GM19452 (cell line): Measurements from ENCODE around the gene MFRP.

Experiments used
- ATAC-seq: cut with Tn5 transposase; IDR thresholded peaks from one replicate; pipeline ENCODE4 v1.9.1; 2021; ENCODE audit not compliant: unreplicated experiment

Gene MFRP

DNA sequence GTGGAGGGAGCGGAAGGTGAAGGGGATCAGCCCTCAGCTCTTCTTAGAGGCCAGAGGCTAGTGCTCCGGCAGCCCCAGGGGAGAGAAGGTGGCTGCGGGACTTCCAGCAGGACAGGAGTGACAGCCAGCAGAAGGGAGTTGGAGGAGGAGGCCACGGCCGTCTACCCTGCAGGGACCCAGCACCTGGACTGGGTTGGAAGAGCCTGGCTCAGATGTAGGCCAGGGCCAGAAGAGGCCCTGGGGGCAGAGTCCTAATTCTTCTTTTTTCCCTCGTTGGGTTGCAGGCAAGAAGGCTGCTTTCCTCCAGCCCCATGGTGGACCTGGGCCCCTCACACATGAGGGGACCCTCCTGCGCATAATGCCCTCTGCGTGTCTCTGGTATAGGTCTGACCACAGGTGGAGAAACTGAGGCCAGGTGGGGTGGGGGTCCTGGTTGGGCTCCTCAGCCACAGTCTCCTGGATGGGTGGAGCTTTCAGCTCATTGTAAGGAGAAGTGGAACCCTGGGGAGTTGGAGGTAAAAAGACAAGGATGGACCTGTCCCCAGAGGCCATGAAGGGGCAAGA is 27.3 kb downstream of the MFRP start:
- ATAC-seq, result no peak

DNA sequence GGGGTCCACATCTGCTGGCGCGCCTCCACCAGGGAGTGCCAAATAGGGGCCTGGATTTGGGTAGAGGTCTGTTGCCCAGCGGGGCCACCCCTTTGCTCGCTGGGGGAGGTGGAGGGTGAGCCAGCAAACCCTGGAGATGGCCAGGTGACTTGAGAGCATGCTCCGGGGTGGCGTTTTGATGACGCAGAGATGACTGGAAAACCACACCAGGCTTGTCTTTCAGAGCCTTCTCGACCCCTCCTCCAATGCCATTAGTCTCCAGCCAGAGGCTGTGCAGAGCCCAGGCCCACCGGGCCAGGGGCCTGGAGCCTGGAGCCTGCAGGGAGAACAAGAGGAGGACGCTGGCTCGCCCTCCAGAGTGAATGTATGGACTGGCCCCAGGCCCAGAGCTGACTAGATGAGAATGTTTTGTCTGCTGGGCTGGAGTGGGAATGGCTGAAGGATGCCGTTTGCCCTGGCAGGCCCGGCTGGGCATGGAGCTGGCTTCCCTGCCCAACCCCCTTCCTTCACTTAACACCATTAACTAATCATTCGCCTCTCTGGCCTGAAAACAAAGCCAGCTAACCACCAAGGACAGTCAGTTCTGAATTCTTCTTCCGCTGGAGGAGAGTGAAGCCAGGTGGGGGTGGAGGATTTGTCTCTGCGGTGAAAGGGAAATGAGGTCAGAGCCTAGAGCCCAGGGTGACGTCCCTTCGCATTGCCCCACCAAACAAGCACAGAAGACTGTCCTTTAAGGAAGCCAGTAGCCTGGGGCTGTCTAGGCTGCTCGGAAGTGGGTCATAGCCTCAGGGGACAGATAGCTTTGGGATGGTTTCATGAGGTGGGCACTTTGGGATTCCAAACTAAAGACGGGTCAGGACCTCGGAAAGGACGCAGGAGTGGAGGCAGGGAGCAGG is 28.0 kb downstream of the MFRP start:
- ATAC-seq, result no peak

DNA sequence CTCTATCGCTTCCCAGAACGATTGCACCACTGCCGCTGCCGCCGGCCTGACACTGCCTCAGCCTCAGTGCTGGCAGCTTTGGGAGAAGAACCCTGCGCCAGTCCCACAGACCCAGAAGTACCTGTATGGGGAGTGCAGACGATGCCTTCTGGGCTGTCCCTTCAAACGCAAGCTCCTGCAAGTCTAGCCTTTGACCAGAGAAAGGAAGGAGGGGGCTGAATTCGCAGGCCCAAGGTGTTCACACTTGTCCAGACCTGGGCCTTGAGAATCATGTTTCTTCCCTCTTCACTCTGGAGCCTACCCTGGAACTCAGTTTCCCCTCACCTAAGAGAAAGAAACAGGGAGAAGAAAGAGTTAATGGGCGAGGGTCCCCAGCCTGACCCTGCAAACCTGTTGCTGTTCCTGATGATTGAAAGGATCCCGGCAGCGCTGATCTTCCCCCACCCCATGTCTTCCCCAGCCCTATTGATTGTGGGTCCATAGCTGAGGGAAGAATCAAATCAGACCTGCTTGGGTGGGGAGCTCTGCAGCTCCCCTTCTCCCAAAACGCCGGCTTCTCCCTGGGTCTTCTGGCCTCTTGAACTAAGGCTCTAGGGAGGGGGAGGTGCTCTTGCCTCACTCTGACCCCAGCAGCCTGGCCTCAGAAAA is 28.8 kb downstream of the MFRP start:
- no peak for ATAC-seq

DNA sequence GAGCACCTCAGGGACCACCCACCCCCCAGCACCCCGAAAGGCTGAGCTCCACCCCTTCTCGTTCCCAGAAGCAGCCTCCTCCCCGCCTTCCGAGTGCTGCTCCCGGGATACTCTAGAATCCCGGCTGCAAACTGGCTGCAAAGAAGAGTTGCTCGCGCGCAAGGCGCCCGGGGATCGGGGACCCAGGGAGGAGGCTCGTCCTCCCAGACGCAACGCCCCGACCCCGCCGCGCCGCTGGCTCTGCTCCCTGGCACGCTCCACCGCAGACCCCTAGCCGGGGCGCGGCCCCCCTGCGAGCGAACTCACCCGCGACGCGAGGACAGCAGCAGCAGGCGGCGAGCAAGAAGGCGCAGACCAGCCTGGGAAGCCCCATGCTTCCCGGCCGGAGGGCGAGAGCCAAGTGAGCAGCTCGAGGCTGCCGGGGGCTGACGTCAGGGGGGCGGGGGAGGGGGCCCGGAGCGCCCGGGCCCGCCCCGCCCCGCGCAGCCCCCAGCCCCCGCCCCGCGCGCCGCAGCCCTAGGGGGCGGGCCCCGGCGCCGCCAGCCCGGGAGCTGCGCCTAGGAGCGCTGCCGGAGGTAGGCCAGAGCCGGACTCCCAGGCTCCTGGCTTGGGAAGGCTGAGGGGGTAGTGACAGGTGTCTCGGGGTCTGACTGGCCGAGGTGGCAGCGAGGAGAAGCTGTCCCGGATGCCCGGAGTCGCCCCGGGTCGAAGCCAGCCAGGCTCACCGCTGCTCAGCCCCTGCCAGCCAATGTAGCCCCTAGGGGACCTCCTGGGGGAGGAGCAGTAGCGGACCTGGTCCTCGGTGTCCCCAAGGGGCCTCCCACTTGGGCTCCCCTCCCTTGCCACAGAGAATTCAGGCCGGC is 29.5 kb downstream of the MFRP start, which contains the start of gene MCAM:
Gene MCAM (minus strand): TSS at position 402 of the 863 bp plus-strand sequence. CDS start 29 bp downstream, at position 373.
- ATAC-seq, result no peak

DNA sequence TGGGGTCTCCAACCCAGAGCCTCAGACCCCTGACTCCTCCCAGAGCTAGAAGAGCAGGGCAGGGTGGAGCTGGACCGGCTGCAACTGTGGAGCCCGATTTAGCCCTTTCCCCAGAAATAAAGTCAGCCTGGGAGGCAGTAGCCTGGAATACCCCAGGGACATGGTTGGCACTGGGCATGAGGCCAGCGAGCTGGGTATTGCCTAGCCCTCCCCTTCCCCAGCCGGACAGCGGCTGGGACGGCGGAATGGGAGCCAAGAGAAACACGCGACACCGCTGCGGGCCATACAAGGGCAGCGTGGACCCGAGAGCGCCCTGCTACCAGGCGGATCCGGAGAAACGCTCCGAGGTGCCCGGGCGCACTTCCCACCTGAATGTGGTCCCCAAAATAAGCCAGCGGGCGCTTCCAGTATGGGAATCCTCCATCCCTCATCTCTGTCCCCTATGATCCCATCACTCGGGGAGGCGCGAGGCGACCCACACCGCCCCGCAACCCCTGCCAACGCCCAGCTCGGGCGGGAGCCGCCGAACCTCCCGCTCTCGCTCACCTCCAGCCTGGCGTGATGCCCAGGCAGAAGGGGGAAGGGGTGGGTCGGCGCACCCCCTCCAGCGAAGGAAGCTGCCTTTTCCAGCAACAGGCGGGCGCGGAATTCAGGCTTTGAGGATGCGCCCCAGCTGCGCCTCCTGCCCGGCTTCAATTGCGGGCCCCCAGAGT is 30.3 kb downstream of the MFRP start:
- no peak for ATAC-seq

DNA sequence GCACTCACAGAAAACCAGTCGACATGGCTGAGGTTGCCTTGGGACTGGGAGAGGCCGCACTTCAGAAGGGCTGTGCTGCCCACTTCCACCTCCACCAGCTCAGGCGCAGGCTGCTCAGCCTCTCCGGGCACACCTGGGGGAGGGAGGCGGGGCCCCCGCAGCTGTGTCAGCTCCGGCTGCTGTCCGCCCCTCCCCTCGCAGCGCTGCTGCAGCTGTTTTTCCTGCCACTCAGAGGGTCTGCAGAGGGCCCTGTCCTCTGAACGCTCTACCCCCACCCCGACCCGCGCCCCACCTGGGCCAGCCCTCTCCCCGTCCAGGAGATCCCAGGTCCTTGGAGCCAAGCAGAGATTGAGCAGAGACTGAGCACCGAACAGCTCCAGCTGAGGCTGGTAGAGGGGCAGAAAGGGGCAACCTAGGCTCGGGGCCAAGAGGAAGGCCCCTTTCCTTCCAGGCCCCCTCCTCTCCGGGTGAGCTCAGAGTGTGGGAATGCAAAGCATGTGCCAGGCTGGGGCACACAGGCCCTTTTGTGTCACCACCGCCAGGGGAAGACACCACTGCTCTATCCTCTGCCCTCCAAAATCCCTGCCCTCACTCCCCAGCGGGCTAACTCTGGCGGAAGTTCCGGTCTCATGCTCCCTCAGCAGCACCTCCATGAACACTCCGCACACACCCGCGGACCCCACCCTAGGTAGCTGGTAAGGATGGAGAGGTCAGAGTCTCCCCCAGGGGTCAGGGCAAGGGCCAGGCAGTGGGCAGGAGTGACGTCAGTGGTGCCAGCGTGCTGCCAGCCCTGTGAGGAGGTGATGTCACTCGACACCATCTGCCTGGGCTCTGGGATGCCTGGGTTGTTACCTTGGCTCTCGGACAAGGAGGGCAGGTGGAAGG is 31.1 kb downstream of the MFRP start:
- no peak for ATAC-seq

DNA sequence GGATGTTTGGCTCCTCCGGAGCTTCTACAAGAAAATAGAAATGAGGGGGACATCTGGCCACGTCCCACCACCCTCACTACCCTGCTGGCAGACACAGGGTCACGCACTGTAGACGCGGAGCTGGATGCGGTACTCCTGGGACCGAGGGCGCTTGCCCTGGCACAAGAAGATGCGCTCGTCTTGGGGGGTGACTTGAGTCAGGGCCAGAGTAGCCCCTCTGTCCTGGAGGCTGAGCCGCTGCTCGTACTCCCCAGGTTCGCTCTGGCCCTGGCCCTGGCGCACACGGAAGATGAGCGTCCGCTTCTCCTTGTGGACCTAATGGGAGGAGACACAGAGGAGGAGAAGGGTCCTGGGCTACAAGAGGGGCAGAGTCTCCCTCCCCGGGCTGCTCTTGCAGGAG is 31.8 kb downstream of the MFRP start:
- no peak for ATAC-seq

DNA sequence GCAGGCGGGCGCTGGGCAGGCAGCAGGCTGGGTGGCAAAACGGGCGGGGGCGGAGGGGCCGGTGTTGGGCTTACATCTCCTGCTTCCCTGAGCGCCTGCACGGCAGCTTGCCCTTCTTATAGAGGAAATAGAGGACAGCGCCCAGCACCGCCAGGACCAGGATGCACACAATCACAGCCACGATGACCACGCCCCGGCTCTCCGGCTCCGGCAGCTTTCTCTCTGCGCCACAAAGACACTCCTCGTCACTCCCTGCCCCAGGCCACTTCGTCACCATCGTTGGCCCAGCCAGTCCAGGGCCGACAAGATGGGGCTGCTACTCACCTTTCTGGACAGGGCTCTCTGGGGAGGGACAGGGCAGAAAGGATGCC is 35.8 kb downstream of the MFRP start:
- no peak for ATAC-seq

DNA sequence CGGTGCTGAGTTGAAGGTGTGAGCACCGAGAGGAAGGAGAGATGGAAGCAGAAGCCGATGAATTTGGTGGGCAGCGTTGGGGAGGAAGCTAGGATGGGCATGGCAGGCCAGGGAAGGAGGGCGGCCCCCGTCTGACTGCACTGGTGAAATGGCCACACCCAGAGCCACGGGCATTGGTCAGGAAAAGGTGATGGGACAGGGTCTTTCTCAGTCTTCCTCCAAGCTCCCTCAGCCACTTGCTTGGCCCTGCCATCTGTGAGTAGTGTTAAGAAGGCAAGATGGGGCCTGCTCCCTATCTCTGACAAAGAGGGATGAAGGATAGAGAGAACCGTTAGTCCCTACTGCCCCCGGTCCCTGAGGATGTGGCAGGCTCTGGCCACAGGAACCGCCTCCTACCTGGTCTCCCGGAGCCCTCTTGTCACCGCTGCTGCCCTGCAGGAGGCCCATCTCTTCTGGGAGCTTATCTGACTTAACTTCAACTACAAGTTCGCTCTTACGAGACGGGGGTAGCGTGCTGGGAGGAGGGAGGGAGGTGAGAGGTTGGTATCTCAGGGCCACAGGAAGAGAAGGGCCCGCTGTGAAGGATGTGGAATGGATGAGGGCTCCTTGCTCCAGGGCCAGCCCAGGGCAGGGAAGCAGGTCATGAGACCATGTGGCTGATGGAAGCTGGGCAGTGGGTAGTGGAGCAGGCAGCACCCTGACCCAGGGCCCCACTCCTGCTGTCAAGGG is 36.4 kb downstream of the MFRP start:
- ATAC-seq, result no peak

DNA sequence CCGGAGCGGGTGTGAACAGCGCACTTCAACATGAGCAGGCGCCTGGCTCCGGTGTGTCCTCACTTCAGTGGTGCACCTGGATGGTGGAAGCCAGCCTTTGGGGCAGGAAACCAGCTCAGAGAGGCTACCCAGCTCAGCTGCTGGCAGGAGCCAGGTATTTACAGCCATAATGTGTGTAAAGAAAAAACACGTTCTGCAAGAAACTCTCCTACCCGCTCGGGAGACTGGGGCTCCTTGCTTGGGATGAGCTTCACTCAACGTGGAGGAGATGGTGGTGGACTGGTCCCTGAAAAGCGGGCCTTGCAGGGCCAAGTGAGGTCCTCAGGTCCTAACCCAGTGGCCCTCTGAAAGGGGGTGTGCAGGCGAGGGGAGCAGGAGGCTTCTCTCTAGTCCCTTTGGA is 37.1 kb downstream of the MFRP start:
- no peak for ATAC-seq

DNA sequence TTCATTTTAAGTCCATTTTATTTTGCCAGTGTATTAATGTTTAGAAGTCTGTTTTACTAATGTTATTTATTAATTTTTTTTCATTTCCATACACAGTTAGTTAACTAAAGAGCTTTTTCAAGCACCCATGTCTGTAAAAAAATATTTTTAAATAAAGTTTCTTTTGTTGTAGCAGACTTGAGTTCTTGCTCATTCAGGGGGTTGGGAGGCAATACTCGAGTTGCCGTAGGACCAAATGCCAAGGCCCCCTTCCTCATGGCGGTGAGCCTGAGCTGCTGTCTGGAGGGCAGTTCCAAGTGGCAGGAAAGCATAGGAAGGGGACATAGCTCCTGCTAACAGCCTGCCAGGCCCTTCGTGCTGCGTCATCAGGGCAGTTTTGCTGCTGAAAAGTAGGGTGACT is 38.5 kb downstream of the MFRP start:
- no peak for ATAC-seq

DNA sequence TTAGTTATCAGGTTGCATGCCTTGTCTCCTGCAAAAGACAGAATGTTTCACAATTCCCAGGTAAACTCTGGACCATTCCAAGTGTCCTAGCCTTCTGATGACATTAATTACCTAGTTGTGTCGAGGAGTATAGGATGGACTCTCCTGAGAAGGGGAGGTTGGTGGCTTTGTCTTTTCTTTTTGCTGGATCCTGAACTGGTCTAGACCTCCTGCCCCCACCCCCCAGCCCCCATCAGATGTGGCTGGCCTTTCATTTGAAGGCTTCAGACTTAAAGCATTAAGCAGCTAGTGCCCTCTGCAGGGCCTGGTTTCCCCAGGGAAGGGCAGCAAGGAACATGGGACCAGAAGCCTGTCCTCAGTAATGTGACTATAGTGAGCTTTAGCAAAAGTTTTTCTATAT is 39.3 kb downstream of the MFRP start:
- ATAC-seq, result no peak

DNA sequence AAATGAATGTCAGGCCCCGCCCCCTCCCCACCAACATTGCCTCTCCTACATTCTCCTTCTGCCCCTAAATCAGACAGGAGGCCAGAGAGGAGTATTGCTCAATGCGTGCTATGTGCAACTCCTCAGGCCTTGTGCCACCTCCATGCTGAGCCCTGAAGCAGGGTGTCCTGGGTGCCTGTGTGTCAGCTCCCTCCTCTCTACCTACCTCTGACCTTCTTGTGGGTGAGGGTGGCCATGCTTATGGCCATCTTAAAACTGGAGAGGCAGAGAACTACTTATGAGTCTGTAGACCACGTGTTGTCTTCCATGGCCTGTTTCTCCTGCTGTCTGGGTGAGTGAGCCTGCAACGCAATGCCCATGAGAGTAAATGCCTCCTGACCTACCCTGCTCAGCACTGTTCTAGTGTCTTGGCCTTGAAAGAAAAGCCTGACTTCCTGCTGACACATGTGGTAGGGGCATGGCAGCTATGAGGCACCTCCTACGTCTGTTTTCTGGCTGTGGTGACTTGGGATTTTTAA is 40.1 kb downstream of the MFRP start:
- ATAC-seq, result no peak

DNA sequence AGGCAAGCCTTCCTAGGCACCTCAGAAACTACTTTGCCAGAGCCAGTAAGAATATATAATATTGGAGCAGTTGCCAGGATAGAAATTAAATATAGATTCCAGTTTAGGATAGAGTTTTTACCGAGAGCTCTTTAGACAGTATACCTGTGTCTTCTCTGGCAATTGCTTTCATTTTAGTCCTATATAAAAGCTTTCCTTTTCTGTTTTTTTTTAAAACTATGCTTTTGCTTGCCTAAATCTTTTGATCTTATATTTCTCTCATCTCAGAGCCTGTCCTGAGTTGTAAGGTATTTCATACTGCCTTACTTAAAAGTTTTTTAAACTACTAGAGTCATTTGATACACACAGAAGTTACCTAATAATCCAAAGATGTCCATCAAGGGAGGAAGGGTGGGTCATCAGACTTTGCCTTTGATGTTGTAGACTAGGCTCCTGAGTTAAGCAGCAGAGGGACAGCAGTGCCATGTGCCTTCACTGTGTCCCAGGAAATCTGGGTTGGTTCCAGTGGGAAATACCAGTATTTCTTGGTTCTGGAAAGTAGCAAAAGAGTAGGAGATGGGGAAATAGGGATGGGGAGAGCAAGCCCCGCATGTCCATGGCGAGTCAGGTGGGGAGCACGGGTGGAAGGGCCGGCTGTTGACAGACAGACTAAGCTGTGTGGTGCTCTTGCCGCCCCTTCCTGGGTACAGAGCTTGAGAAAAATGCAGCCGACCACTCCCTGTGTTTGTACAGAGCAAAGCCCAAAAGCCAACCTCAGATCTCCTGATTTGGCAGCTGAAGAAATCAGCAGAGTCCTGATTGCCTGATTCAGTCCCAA is 40.7 kb downstream of the MFRP start:
- ATAC-seq, result no peak

DNA sequence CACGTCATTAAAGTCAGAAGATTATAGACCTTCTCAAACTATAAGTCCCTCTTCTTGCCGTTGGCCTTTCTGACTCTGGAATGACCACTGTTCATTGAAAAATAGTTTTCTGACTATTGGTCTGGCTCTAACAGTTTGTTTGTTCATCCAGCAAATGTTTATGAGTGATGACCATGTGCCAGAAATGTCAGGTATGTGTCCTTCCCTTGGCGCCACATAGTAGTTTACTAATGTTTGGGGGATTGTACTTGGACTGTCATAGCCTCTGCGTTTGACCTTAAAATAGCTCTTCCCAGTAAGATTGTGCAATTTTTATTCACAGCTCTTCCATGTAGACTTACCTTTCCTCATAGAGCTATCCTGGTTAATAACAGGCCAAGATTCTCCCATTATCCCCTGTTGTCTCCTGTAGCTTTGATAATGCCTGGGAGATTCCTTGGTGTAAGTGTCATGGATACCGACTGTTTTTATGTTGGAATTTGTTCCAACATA is 43.2 kb downstream of the MFRP start:
- ATAC-seq, result no peak

DNA sequence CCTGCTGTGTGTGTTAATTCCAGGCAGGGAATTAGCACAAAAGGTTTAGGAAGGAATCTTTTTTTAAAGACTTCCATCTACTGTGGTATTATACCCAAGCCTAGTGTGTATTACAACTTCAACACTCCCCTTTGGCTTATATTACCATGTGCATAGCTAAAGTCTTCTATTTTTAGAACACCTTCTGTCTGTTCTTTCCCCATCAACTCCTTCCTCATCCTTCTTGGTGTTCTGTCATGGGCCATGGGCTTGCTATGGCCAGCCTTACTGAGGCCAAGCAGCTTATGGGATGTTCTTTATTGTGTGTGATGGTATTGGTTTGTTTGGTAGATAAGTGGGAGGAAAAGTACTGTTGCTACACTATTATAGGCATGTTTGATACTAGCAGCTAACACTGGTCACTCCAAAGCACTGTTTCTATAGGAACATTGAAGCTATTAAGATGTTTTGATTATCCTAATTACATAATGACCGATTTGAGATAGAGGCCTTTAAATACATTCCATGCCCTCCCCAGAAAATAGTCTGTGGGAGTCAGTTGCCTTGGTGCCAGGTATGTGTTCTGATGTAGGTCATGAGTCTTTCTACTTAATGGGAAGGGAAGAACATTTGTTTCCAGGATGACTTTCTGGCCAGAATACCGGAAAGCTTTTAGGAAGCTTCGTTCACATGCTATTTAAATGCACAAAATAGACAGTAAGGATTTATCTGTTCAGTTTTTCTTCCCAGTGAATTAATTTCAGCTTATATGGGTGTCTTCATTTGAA is 46.1 kb downstream of the MFRP start:
- no peak for ATAC-seq

DNA sequence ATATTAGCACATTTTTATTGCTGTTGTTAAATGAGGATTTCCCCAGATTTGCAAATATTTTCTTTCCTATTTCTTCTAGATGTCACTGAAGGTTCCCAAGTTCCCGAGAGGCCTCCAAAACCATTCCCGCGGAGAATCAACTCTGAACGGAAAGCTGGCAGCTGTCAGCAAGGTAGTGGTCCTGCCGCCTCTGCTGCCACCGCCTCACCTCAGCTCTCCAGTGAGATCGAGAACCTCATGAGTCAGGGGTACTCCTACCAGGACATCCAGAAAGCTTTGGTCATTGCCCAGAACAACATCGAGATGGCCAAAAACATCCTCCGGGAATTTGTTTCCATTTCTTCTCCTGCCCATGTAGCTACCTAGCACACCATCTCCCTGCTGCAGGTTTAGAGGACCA is 47.1 kb downstream of the MFRP start:
- no peak for ATAC-seq
